PC-9 (cell line): ENCODE data around the gene RUFY3.
"Not testable (repeated sequence)": the region's sequence is repeated elsewhere in the genome, so short reads cannot be mapped to it uniquely, and the experiment has no call there.

Source experiments
- EZH2 ChIP-seq: fragments of 200-600 bp; sonication (generic); IDR thresholded peaks from 2 replicates; pipeline ENCODE4 v1.8.0; 2017; ENCODE audit warnings: antibody characterized with exemption, low read depth
- TF ChIP-seq, protein P1 (sequence below): fragments of 200-600 bp; sonication (generic); conservative IDR thresholded peaks from 2 replicates; pipeline ENCODE4 v1.6.1; 2017; ENCODE audit warnings: mixed run types, antibody characterized with exemption, mild to moderate bottlenecking, moderate library complexity

DNA sequence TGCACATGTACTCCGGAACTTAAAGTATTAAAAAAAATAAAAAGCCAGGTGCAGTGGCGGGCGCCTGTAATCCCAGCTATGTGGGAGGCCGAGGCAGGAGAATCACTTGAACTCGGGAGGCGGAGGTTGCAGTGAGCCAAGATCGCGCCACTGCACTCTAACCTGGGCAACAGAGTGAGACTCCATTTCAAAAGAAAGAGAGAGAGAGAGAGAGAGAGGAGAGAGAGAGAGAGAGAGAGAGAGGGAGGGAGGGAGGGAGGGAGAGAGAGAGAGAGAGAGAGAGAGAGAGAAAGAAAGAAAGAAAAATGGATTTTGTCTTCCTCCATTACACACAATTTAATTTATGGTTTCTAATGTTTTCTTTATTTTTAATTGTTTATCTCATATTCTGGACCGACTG is 11.1 kb downstream of the RUFY3 start:
- TF ChIP-seq, protein P1, sequence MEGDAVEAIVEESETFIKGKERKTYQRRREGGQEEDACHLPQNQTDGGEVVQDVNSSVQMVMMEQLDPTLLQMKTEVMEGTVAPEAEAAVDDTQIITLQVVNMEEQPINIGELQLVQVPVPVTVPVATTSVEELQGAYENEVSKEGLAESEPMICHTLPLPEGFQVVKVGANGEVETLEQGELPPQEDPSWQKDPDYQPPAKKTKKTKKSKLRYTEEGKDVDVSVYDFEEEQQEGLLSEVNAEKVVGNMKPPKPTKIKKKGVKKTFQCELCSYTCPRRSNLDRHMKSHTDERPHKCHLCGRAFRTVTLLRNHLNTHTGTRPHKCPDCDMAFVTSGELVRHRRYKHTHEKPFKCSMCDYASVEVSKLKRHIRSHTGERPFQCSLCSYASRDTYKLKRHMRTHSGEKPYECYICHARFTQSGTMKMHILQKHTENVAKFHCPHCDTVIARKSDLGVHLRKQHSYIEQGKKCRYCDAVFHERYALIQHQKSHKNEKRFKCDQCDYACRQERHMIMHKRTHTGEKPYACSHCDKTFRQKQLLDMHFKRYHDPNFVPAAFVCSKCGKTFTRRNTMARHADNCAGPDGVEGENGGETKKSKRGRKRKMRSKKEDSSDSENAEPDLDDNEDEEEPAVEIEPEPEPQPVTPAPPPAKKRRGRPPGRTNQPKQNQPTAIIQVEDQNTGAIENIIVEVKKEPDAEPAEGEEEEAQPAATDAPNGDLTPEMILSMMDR = not testable (repeated sequence)
- TF ChIP-seq EZH2 = not testable (repeated sequence)
